Activated T-cell treated with anti-CD3 and anti-CD28 coated beads, Interleukin-2, amount 50 U/mL, for 4 hours (primary cell): ENCODE measurements around the gene SAMD14. TPM values are rescaled to one million over a fixed set of nuclear protein-coding genes. Genes with fewer than 3 reads are reported as not detected.

Experiments used
- ATAC-seq, 2 donors: fragments of 200-7000 bp; cut with Tn5 transposase; one replicate each; pipeline ENCODE4 v1.10.0; 2021
- DNase-seq: peaks from one replicate; pipeline ENCODE4 v3.0.0-alpha.2; 2020
- H3K27me3 Mint-ChIP-seq: one replicate; pipeline ENCODE4 v1.8.0; 2021; ENCODE audit warnings: low read depth, mixed read lengths
- H3K36me3 Mint-ChIP-seq: one replicate; pipeline ENCODE4 v1.8.0; 2022; ENCODE audit warnings: mixed read lengths; ENCODE audit not compliant: insufficient read depth
- H3K4me1 Mint-ChIP-seq: one replicate; pipeline ENCODE4 v1.8.0; 2021; ENCODE audit warnings: low read depth, mixed read lengths
- H3K4me3 Mint-ChIP-seq: one replicate; pipeline ENCODE4 v1.8.0; 2021; ENCODE audit warnings: mild to moderate bottlenecking, moderate library complexity, mixed read lengths
- H3K9me3 Mint-ChIP-seq: one replicate; pipeline ENCODE4 v1.8.0; 2021; ENCODE audit warnings: mixed read lengths
- total RNA-seq, 3 donors: library from RNA; stranded (reverse); gene quantifications; one replicate each; pipeline ENCODE4 v1.2.1, GENCODE V29; 2021

Gene SAMD14
- total RNA-seq, 3 donors from 2014 or later = 0.47 to 0.78 (median 0.52) TPM

DNA sequence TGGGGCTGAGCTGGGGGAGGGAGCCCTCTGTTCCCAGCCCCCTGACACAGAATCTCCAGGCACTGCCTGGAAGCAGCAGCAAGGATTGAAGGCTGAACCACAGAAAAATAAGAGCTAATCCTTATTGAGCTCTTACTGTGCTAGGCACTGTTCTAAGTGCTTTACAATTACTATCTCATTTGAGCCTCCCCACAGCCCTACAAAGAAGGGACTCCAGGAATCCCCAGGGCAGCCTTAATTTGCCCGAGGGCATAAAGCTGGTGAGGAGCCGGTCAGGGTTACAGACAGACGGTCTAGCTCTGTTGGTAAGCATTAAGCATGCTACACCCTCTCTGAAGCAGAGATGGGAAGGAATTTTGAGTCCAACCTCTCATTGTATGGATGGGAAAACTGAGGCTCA is 7.0 kb downstream of the SAMD14 start:
- ATAC-seq (no peak), DNase-seq (no peak)
- Mint-ChIP-seq H3K36me3 (no peaks in the 10 kb centered on the region), H3K9me3 (no peaks in the 10 kb centered on the region), H3K4me1 (peaks cover 2% of the 10 kb centered on the region), H3K27me3 (peaks cover 22% of the 10 kb centered on the region), H3K4me3 (no peak overlapping the region)

- no peaks in the 10 kb centered on the region for H3K9me3 Mint-ChIP-seq
- no peak for DNase-seq
- H3K27me3 Mint-ChIP-seq = peaks cover 34% of the 10 kb centered on the region
- H3K4me3 Mint-ChIP-seq = no peak overlapping the region
- peaks cover 7% of the 10 kb centered on the region for H3K4me1 Mint-ChIP-seq
- no peak for ATAC-seq
- no peaks in the 10 kb centered on the region for H3K36me3 Mint-ChIP-seq
Observed at GRCh38 chr17:50120475-50121253, 9.3 kb downstream of the SAMD14 start.

- Mint-ChIP-seq H3K36me3 (no peaks in the 10 kb centered on the region), H3K9me3 (no peaks in the 10 kb centered on the region), H3K27me3 (peaks cover 41% of the 10 kb centered on the region), H3K4me1 (peaks cover 10% of the 10 kb centered on the region), H3K4me3 (no peak overlapping the region)
- ATAC-seq (no peak), DNase-seq (no peak)
Observed at GRCh38 chr17:50118828-50119218, 11.1 kb downstream of the SAMD14 start.

DNA sequence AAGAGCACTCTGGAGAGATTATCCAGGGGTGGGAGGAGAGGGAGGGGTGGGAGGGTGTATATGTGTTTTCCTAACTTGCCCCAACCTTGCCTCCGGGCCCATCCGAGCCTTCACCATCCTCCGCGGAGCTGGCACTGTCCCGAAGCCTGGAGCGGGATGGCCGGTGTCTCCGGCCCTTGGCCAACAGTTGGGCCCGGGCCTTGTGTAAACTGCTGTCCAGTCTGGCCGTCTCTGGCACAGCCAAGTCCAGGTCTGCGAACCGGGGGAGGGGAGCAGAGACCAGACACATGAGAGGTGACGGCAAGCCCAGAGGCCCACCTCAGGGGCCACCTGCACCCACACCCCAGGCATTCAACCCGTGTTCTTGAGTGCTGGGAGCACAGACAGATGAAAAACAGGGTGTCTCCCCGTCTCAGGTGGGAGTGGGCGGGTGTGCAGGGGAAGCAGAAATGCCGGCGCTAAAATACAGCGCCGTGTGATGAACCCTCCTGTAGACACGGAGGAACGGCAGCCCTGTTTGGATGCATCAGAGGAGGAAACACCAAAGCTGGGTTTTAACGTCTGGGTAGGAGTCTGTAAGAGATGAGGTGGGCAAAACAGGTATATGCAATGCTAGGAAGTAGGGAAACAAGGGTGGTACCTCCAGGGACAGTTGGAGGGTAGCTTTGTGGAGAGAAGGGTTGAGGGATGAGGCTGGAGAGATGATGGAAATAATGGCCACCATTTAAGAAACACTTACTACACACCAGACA is 11.7 kb downstream of the SAMD14 start:
- no peaks in the 10 kb centered on the region for H3K9me3 Mint-ChIP-seq
- no peak overlapping the region for H3K4me3 Mint-ChIP-seq
- ATAC-seq = no peak
- H3K27me3 Mint-ChIP-seq = peaks cover 41% of the 10 kb centered on the region
- DNase-seq = no peak
- no peaks in the 10 kb centered on the region for H3K36me3 Mint-ChIP-seq
- peaks cover 10% of the 10 kb centered on the region for H3K4me1 Mint-ChIP-seq

DNA sequence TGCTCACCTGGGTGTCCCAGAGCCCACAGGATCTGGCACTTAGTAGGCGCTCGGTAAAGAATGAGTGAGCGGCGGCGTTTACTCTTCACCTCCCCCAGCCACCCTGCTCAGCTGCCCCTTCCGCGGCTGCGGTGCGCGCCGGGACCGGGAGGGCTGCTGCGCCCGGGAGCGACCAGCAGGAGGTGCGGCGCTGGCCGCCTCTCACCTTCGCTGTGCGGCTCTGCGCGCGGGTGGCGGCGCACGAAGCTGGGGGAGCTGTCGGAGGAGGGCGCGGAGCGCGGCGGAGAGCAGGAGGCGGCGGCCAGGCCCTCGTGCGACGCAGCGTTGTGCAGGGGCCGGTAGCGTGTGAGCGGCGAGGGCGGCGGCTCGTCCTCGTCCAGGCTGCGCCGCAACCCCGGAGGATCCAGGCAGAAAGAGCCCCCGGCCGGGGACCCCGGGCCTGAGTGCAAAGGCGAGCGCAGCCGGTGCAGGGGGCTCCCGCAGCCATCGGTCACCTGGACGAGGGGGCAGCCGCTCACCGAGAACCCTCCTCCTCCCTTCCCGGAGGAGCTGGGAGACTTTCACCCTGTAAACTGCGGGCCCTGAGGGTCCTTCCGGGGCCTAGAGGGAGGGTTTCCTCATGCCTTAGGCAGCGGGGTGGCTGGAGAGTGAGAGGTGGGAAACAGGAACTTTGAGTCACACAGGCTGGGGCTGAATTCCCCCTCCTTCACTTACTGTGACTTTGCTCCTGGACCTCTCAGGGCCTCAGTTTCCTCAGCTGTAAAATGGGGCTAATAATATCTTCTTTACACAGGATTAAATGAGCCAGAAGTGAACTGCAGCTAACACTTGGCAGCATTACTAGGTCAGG is 12.5 kb downstream of the SAMD14 start:
- ATAC-seq (peak; percentile 95 to 97), DNase-seq (peak; percentile 61)
- Mint-ChIP-seq H3K9me3 (no peaks in the 10 kb centered on the region), H3K27me3 (peaks cover 38% of the 10 kb centered on the region), H3K4me3 (peak overlapping the region; percentile 37), H3K36me3 (no peaks in the 10 kb centered on the region), H3K4me1 (peaks cover 10% of the 10 kb centered on the region)

- peaks cover 31% of the 10 kb centered on the region for H3K27me3 Mint-ChIP-seq
- no peak overlapping the region for H3K4me3 Mint-ChIP-seq
- no peaks in the 10 kb centered on the region for H3K9me3 Mint-ChIP-seq
- peaks cover 10% of the 10 kb centered on the region for H3K4me1 Mint-ChIP-seq
- no peak for ATAC-seq
- no peaks in the 10 kb centered on the region for H3K36me3 Mint-ChIP-seq
- no peak for DNase-seq
Observed at GRCh38 chr17:50115756-50116155, 14.2 kb downstream of the SAMD14 start.

GRCh38 chr17:50114849-50115357 is 15.1 kb downstream of the SAMD14 start:
- DNase-seq = peak; percentile 15
- H3K9me3 Mint-ChIP-seq = no peaks in the 10 kb centered on the region
- H3K4me1 Mint-ChIP-seq = peaks cover 10% of the 10 kb centered on the region
- no peak overlapping the region for H3K4me3 Mint-ChIP-seq
- peak in 1 of 2 donors; percentile 33 for ATAC-seq
- no peaks in the 10 kb centered on the region for H3K36me3 Mint-ChIP-seq
- peaks cover 27% of the 10 kb centered on the region for H3K27me3 Mint-ChIP-seq

DNA sequence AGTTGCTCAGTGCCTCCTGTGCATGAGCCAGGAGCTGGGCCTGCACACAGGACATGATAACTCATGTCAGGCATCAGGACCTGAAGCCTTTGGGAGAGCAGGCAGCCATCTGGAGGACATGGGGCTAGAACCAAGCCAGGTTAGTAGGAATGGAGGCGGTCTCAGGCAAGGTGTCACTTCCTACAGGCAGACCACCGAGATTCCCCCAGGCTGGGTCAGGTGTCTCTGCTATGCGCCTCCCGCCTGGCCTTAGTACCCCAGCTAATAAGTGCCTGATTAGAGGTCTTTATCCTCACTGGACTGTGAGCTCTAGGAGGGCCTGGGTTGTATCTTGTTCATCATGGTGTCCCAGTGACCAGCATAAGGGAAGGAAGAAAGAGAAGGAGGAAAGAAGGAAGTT is 15.6 kb downstream of the SAMD14 start:
- no peak overlapping the region for H3K4me3 Mint-ChIP-seq
- H3K4me1 Mint-ChIP-seq = peaks cover 10% of the 10 kb centered on the region
- H3K27me3 Mint-ChIP-seq = peaks cover 27% of the 10 kb centered on the region
- no peaks in the 10 kb centered on the region for H3K36me3 Mint-ChIP-seq
- DNase-seq (no peak), ATAC-seq (no peak)
- H3K9me3 Mint-ChIP-seq = no peaks in the 10 kb centered on the region

- no peak overlapping the region for H3K4me3 Mint-ChIP-seq
- peaks cover 1% of the 10 kb centered on the region for H3K36me3 Mint-ChIP-seq
- peaks cover 26% of the 10 kb centered on the region for H3K27me3 Mint-ChIP-seq
- no peak for ATAC-seq
- no peak for DNase-seq
- peaks cover 10% of the 10 kb centered on the region for H3K4me1 Mint-ChIP-seq
- H3K9me3 Mint-ChIP-seq = no peaks in the 10 kb centered on the region
Observed at GRCh38 chr17:50113624-50114320, 16.2 kb downstream of the SAMD14 start.

DNA sequence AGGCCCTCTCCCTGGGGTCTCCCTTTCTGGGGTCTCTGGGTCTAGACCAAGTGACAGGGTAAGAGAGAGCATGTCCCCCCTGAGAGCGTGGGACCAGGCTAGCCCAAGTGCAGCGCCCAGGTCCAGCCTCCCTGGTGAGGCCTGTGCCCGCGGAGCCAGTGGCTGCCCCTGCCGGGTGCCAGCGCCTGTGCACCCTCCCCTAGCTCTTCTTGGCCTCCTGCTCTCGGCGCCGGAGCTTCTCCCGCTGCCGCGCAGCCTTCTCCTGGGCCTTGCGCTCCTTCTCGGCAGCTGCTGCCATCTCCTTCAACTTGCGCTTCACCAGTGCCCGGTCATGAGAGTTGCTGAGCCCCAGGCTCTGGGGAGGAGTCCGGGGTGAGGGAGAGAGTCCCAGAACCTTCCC is 17.3 kb downstream of the SAMD14 start:
- Mint-ChIP-seq H3K9me3 (no peaks in the 10 kb centered on the region), H3K4me3 (no peak overlapping the region), H3K36me3 (peaks cover 3% of the 10 kb centered on the region)

GRCh38 chr17:50111673-50112655 is 18.0 kb downstream of the SAMD14 start:
- H3K36me3 Mint-ChIP-seq = peaks cover 8% of the 10 kb centered on the region
- DNase-seq = no peak
- H3K4me1 Mint-ChIP-seq = peaks cover 7% of the 10 kb centered on the region
- H3K27me3 Mint-ChIP-seq = peaks cover 14% of the 10 kb centered on the region
- no peaks in the 10 kb centered on the region for H3K9me3 Mint-ChIP-seq
- no peak overlapping the region for H3K4me3 Mint-ChIP-seq
- no peak for ATAC-seq

More for the DNA sequence above, 17.3 kb downstream of the SAMD14 start:
- no peak for DNase-seq
- peaks cover 10% of the 10 kb centered on the region for H3K4me1 Mint-ChIP-seq
- ATAC-seq = no peak
- peaks cover 17% of the 10 kb centered on the region for H3K27me3 Mint-ChIP-seq

DNA sequence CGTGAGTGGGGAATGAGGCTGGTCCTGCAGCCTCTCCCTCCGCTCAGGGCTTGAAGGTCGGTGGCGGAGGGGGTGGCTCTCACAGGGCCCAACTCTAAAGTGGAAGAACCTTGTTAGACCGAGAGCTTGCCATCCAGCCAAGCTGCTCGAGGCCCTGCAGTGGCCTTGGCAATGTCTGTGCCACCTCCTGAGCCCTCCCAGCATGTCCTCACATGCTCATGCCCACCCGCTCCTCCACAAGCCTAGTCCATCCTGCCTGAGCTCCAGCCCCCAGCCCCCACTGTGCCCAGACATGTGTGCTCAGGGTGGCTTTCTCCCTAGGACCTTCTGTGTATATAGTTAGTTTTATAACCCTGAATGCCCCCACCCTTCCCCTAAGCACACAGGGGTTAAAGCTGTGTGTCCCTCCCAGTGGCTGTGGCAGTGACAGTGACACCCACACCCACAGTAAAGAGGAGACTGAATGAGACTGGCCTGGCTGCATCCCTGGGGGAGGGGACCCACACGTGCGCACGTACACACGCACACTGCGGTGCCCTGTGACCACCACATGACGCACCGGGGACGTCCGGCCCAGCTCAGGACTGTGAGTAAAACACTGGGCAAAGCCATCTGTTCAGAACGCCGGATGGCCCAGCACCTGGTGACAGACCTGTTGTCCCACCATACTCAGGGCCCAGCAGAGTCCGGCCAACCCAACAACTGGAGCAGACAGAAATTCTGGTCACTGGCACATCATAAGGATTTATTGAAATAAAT is 19.2 kb downstream of the SAMD14 start:
- Mint-ChIP-seq H3K4me1 (peaks cover 3% of the 10 kb centered on the region), H3K4me3 (no peak overlapping the region), H3K9me3 (no peaks in the 10 kb centered on the region), H3K27me3 (peaks cover 7% of the 10 kb centered on the region), H3K36me3 (peaks cover 11% of the 10 kb centered on the region)
- ATAC-seq = no peak
- DNase-seq = no peak
